Tibial artery (tissue), 4 donors: Measurements from ENCODE around the gene FDPS.

ENCODE experiments used
- DNase-seq, 2 donors: peaks; one replicate each; pipeline ENCODE4 v3.0.0-alpha.2; 2019
- H3K27ac ChIP-seq, 2 donors: fragments of 200-600 bp; sonication (generic) in 1 of 2; 1 replicate in 1 of 2; 2 replicates in 1 of 2; pipeline ENCODE4 v1.5.1; 2018 to 2019; ENCODE audit warnings: mild to moderate bottlenecking in 1 of 2
- H3K27me3 ChIP-seq, 2 donors: fragments of 200-600 bp; sonication (generic) in 1 of 2; one replicate each; pipeline versions ENCODE4 v1.5.1 to v1.6.0; 2016 to 2019
- H3K36me3 ChIP-seq, 3 donors: fragments of 200-600 bp; sonication (generic) in 2 of 3; one replicate each; pipeline ENCODE4 v1.5.1; 2016 to 2019; ENCODE audit warnings: mild to moderate bottlenecking in 2 of 3
- H3K4me1 ChIP-seq, 4 donors: fragments of 200-600 bp; sonication (generic) in 2 of 4; 1 replicate in 3 of 4; 2 replicates in 1 of 4; pipeline ENCODE4 v1.5.1; 2016 to 2019
- H3K4me3 ChIP-seq, 2 donors: fragments of 200-600 bp; sonication (generic) in 1 of 2; 1 replicate in 1 of 2; 2 replicates in 1 of 2; pipeline ENCODE4 v1.5.1; 2018 to 2019; ENCODE audit warnings: mild to moderate bottlenecking in 2 of 2
- H3K9me3 ChIP-seq, 3 donors: fragments of 200-600 bp; sonication (generic) in 1 of 3; one replicate each; pipeline ENCODE4 v1.5.1; 2016 to 2019
- CTCF ChIP-seq, 2 experiments: fragments of 200-600 bp in 1 of 2; fragments of 450-650 bp in 1 of 2; IDR thresholded peaks; one replicate each; pipeline ENCODE4 v1.5.1; 2017 to 2019; ENCODE audit warnings: antibody characterized with exemption in 2 of 2, mild to moderate bottlenecking in 1 of 2, moderate library complexity in 1 of 2
- intact Hi-C: fragments of 100-400 bp; cut with DNase I; formaldehyde crosslinking; loops from one replicate; pipeline ENCODE4 v1.15.0; 2023; ENCODE audit warnings: low total_unique reads

The FDPS gene

DNA sequence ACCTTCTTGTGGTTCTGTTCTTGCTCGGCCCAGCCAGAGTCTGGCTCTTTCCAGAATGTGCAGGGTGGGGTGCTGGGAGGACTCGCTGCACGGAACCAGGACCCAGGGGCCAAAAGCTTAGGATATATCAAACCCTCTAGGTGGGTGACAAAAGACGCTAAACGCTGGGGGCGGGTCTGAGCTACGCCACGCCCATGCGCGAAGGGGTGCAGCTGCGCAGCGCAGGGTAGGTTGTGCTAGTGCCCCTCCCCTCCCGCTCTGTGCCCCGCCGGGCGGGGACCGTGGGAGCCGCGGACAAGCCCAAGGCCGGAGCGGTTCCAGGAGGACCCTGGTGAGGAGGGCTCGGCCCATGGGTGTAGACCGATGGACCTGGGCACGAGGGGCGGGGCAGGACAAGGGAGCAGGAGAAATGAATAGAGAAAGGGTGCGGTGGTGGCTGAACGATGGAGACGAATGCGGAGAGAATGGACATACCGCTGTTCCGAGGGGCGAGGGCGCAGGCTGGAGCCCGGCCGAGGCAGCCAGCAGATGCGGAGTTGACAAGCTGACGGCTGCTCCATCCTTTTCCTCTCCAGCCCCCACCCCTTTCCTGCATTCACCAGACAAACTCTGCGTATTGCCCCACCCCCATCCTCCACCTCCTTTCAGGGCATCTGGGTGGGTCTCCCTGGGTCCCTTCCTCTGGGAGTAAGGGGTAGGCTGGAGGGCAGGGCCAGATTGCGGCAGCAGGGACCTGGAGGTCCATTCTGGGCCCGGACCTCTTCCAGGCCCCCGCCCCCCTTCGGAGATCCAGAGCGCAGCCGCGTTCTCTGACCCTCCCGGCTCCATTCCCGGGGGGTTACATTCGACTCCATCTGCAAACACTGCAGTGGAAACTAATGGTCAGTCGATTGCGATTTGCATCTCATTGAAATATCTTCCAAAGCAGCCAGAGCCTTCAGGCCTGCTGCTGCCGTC lies 12.3 kb downstream of the FDPS start, which contains the start of gene RUSC1:
RUSC1 (plus strand) TSS at position 234 of the 957 bp plus-strand sequence. CDS start 880 bp downstream, outside the sequence.
- Histone ChIP-seq H3K36me3 (peaks cover 0 to 15% (median 0%) of the 10 kb centered on the region in 3 donors), H3K9me3 (no peaks in the 10 kb centered on the region), H3K27ac (peak within 1 kb of the TSS; percentile 89 to 99), H3K4me1 (peaks cover 0 to 43% (median 29%) of the 10 kb centered on the region in 4 donors), H3K4me3 (peak within 1 kb of the TSS; percentile 65 to 91), H3K27me3 (no peaks in the 10 kb centered on the region)
- DNase-seq, result peak; percentile 82 to 93
- peak in 1 of 2 experiments; percentile 6 for TF ChIP-seq CTCF (IDR thresholded peaks at IDR 0.05)
- intact Hi-C loops, result loop anchor here (5.0 kb wide), 2 partner anchors 44 to 69 kb away; partner anchors contain the start of gene HCN3

- peak in 1 of 2 donors; percentile 66 for DNase-seq
- peak overlapping the region; percentile 89 to 99 for H3K27ac ChIP-seq
- H3K4me1 ChIP-seq, result peaks cover 0 to 51% (median 33%) of the 10 kb centered on the region in 4 donors
- peak overlapping the region; percentile 65 to 91 for H3K4me3 ChIP-seq
- H3K27me3 ChIP-seq, result no peaks in the 10 kb centered on the region
- H3K36me3 ChIP-seq, result peaks cover 0 to 20% (median 8%) of the 10 kb centered on the region in 3 donors
- H3K9me3 ChIP-seq, result no peaks in the 10 kb centered on the region
- intact Hi-C loops, result loop anchor here (5.0 kb wide), 2 partner anchors 45 to 70 kb away; partner anchors contain the start of gene HCN3
- no peak for TF ChIP-seq CTCF (IDR thresholded peaks at IDR 0.05)
Measured at GRCh38 chr1:155321639-155322503, 13.2 kb downstream of the FDPS start.

- Histone ChIP-seq H3K36me3 (peaks cover 0 to 27% (median 11%) of the 10 kb centered on the region in 3 donors), H3K27me3 (no peaks in the 10 kb centered on the region), H3K4me1 (peaks cover 0 to 51% (median 33%) of the 10 kb centered on the region in 4 donors), H3K4me3 (peak overlapping the region; percentile 65 to 91), H3K9me3 (no peaks in the 10 kb centered on the region), H3K27ac (peak overlapping the region; percentile 89 to 99)
- intact Hi-C loops, result loop anchor here (5.0 kb wide), 2 partner anchors 45 to 70 kb away; partner anchors contain the start of gene HCN3
- no peak for TF ChIP-seq CTCF (IDR thresholded peaks at IDR 0.05)
- DNase-seq, result no peak
Measured at GRCh38 chr1:155322571-155322952, 13.9 kb downstream of the FDPS start.

DNA sequence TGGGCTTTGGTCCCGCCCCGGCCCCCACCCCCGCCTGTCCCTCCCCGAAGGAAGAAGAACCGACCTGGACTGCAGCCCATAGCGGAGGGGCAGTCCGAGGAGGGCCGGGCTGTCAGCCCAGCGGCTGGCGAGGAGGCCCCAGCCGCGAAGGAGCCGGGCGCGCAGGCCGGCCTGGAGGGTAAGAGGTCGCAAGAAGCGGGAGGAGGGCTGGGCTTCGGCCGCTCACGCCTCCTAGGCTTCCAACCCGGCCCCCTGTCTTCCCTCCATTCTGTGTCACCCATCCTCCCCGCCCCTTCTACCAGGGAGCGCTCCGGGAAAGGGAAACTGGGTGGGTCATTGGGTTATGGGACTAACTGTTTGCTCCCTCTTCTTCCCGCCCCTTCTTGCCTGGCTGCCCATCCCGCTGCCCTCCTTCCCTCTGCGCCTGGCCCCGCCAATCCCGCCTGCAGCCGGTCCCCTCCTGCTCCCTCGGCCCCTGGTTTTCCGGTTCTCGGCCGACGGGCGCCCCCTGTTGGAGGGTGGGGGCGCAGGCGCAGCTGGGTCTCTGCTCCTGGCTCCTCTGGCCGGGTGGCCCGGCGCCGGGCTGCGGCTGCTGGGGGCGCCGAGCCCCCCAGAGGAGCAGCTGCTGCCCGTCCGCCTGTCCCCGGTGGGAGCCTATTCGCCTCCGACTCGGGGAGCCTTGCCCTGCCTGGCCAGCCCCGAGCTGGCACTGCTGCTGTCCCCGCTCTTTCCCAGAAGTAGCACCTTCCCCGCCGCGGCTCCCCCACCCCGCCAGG lies 14.5 kb downstream of the FDPS start:
- H3K36me3 ChIP-seq, result peaks cover 0 to 30% (median 17%) of the 10 kb centered on the region in 3 donors
- H3K4me1 ChIP-seq, result peaks cover 0 to 51% (median 33%) of the 10 kb centered on the region in 4 donors
- peak overlapping the region; percentile 89 to 99 for H3K27ac ChIP-seq
- TF ChIP-seq CTCF (IDR thresholded peaks at IDR 0.05), result peak; percentile 95 to 97
- no peaks in the 10 kb centered on the region for H3K27me3 ChIP-seq
- peak overlapping the region; percentile 65 to 91 for H3K4me3 ChIP-seq
- DNase-seq, result peak; percentile 94 to 98
- intact Hi-C loops, result loop anchor here (5.0 kb wide), 2 partner anchors 46 to 71 kb away; partner anchors contain the start of gene HCN3
- no peaks in the 10 kb centered on the region for H3K9me3 ChIP-seq
